ENCODE data around the gene UBXN10. TPM values are rescaled to one million over a fixed set of nuclear protein-coding genes. Genes with fewer than 3 reads are reported as not detected.

Gene UBXN10
- total and polyA plus RNA-seq, 2 donors (not counting 3 experiments of a cell fraction or from before 2014, with no cell fraction given), result not detected

GRCh38 chr1:20184997-20185833 is 681 bp upstream of the UBXN10 start:
- POLR2A ChIA-PET, result no interaction called here
- Histone ChIP-seq H3K36me3 (ENCODE audit: control insufficient read depth in 2 of 2, extremely low read depth in 1 of 2, insufficient read depth in 2 of 2, low read length in 2 of 2) (no peaks in the 10 kb centered on the region), H3K4me2 (ENCODE audit: insufficient read depth, low read length) (no peak overlapping the region), H2AFZ (ENCODE audit: low read depth, low read length) (no peak overlapping the region), H4K20me1 (replicated peaks; ENCODE audit: control insufficient read depth, extremely low read depth, insufficient read depth, low read length) (no peaks in the 10 kb centered on the region), H3K27ac (ENCODE audit: insufficient read depth, low read depth, low read length) (no peak overlapping the region), H3K9ac (replicated peaks; ENCODE audit: extremely low read depth, insufficient read depth, low read length) (no peak overlapping the region), H3K4me1 (ENCODE audit: control insufficient read depth, extremely low read depth, insufficient read depth, low read length) (peaks cover 4% of the 10 kb centered on the region), H3K79me2 (ENCODE audit: control insufficient read depth, insufficient read depth, low read length) (no peaks in the 10 kb centered on the region), H3K9me3 (replicated peaks; ENCODE audit: control insufficient read depth, insufficient read depth, low read length) (no peaks in the 10 kb centered on the region), H3K9me1 (replicated peaks; ENCODE audit: control insufficient read depth, extremely low read depth, insufficient read depth, low read length) (no peaks in the 10 kb centered on the region), H3K4me3 (replicated peaks in 1 of 3; ENCODE audit: insufficient read depth in 1 of 3, low read depth in 1 of 3, low read length in 3 of 3) (no peak overlapping the region), H3K27me3 (ENCODE audit: control insufficient read depth in 2 of 2, insufficient read depth in 2 of 2, low read length in 2 of 2) (peaks cover 14 to 22% of the 10 kb centered on the region in 2 experiments)
- no peak for TF ChIP-seq POLR2AphosphoS5 (IDR thresholded peaks at IDR 0.05; ENCODE audit: insufficient read depth, low read depth, low read length)
- TF ChIP-seq MYC (IDR thresholded peaks at IDR 0.05; ENCODE audit: low read depth, low read length), result no peak
- TF ChIP-seq MAX (IDR thresholded peaks at IDR 0.05; ENCODE audit: insufficient read depth, insufficient read length), result no peak
- TF ChIP-seq GATA2 (IDR thresholded peaks at IDR 0.05; ENCODE audit: insufficient read depth, insufficient read length, low read depth, low read length), result peak; percentile 77
- TF ChIP-seq JUN (IDR thresholded peaks at IDR 0.05; ENCODE audit: borderline replicate concordance, insufficient read depth, insufficient read length, low read depth), result no peak
- TF ChIP-seq EZH2 (IDR thresholded peaks at IDR 0.05; ENCODE audit: borderline replicate concordance, low read depth, low read length, severe bottlenecking), result peak; percentile 35
- TF ChIP-seq FOS (IDR thresholded peaks at IDR 0.05; ENCODE audit: borderline replicate concordance, insufficient read depth, low read length), result no peak
- BruUV-seq (replicated peaks), result no TSS peak
- DNase-seq (ENCODE audit: low read depth, low spot score), result no peak
- CTCF ChIA-PET, result no interaction called here
- dilution Hi-C loops (cut with MboI; ENCODE audit: extremely low pct_ligation_motif_present, low sequenced_read_pairs), result no loop called here
- peak; percentile 61 for FAIRE-seq
- intact Hi-C loops (cut with micrococcal nuclease), result no loop called here

Measured in endothelial cell of umbilical vein (primary cell).